ENCODE results near the gene ZNF735. TPM values are rescaled to one million over a fixed set of nuclear protein-coding genes. Genes with fewer than 3 reads are reported as not detected.
"Not testable (repeated sequence)": the region's sequence is repeated elsewhere in the genome, so short reads cannot be mapped to it uniquely, and the experiment has no call there.

ZNF735 gene
- total RNA-seq, 4 donors from 2014 or later, result not detected

GRCh38 chr7:64187408-64187807 lies 19.6 kb upstream of the ZNF735 start:
- no peak overlapping the region for H3K27ac ChIP-seq
- H3K27me3 ChIP-seq, result peaks cover 22% of the 10 kb centered on the region
- peaks cover 0 to 18% (median 0%) of the 10 kb centered on the region in 3 donors for H3K9me3 ChIP-seq
- no peak overlapping the region for H3K4me3 ChIP-seq
- WGBS, 2 donors (ENCODE audit: low coverage in 1 of 2), result 25 to 100% methylated on average over 1 of the region's 3 CpGs
- no peak for ATAC-seq
- no peaks in the 10 kb centered on the region for H3K36me3 ChIP-seq
- H3K4me1 ChIP-seq, result peaks cover 0 to 11% (median 0%) of the 10 kb centered on the region in 3 donors
- TF ChIP-seq EP300 (IDR thresholded peaks at IDR 0.05) (no peak), POLR2A (IDR thresholded peaks at IDR 0.05) (no peak), POLR2AphosphoS5 (IDR thresholded peaks at IDR 0.05) (no peak), CTCF (IDR thresholded peaks at IDR 0.05) (no peak)

- H3K4me3 ChIP-seq, result no peak overlapping the region
- TF ChIP-seq POLR2AphosphoS5 (IDR thresholded peaks at IDR 0.05) (no peak), EP300 (IDR thresholded peaks at IDR 0.05) (no peak), CTCF (IDR thresholded peaks at IDR 0.05) (no peak), POLR2A (IDR thresholded peaks at IDR 0.05) (no peak)
- H3K27me3 ChIP-seq, result peaks cover 14% of the 10 kb centered on the region
- no peak for ATAC-seq
- no peaks in the 10 kb centered on the region for H3K4me1 ChIP-seq
- H3K36me3 ChIP-seq, result no peaks in the 10 kb centered on the region
- H3K27ac ChIP-seq, result no peak overlapping the region
- 100% methylated on average over 8 of the region's 24 CpGs; no CpG with 5 or more reads in 1 of the 2 donors for WGBS, 2 donors (ENCODE audit: low coverage in 1 of 2)
- peaks cover 0 to 21% (median 0%) of the 10 kb centered on the region in 3 donors for H3K9me3 ChIP-seq
Observed at GRCh38 chr7:64192148-64192704, 14.8 kb upstream of the ZNF735 start.

GRCh38 chr7:64192775-64193174 lies 14.2 kb upstream of the ZNF735 start:
- ATAC-seq, result no peak
- TF ChIP-seq EP300 (IDR thresholded peaks at IDR 0.05) (no peak), CTCF (IDR thresholded peaks at IDR 0.05) (no peak), POLR2AphosphoS5 (IDR thresholded peaks at IDR 0.05) (no peak), POLR2A (IDR thresholded peaks at IDR 0.05) (no peak)
- 33% methylated on average over 1 of the region's 8 CpGs; no CpG with 5 or more reads in 1 of the 2 donors for WGBS, 2 donors (ENCODE audit: low coverage in 1 of 2)
- H3K4me1 ChIP-seq, result no peaks in the 10 kb centered on the region
- H3K9me3 ChIP-seq, result peaks cover 0 to 15% (median 0%) of the 10 kb centered on the region in 3 donors
- H3K27ac ChIP-seq, result no peak overlapping the region
- no peaks in the 10 kb centered on the region for H3K36me3 ChIP-seq
- H3K4me3 ChIP-seq, result no peak overlapping the region
- H3K27me3 ChIP-seq, result peaks cover 14% of the 10 kb centered on the region

- WGBS, 2 donors (ENCODE audit: low coverage in 1 of 2), result 78 to 80% methylated on average over 5 of the region's 5 CpGs
- ATAC-seq, H3K4me3 ChIP-seq, H3K27me3 ChIP-seq, H3K36me3 ChIP-seq, H3K4me1 ChIP-seq, H3K27ac ChIP-seq: not testable (repeated sequence)
- peaks cover 0 to 67% (median 0%) of the 10 kb centered on the region in 3 donors for H3K9me3 ChIP-seq
Observed at GRCh38 chr7:64219710-64220298, 12.8 kb downstream of the ZNF735 start.

GRCh38 chr7:64223366-64223765 lies 16.4 kb downstream of the ZNF735 start:
- ATAC-seq, result no peak
- Histone ChIP-seq H3K36me3 (no peaks in the 10 kb centered on the region), H3K9me3 (peaks cover 0 to 67% (median 0%) of the 10 kb centered on the region in 3 donors)

GRCh38 chr7:64228174-64228573 lies 21.2 kb downstream of the ZNF735 start, which contains the start of gene ZNF679:
ZNF679 (plus strand) TSS chr7:64228474; CDS start chr7:64249118, 20,644 bp downstream.
- not testable (repeated sequence) for H3K27ac ChIP-seq, H3K4me3 ChIP-seq, H3K4me1 ChIP-seq, H3K36me3 ChIP-seq, ATAC-seq, H3K27me3 ChIP-seq
- 60% methylated on average over 1 of the region's 1 CpG; no CpG with 5 or more reads in 1 of the 2 donors for WGBS, 2 donors (ENCODE audit: low coverage in 1 of 2)
- peaks cover 0 to 23% (median 0%) of the 10 kb centered on the region in 3 donors for H3K9me3 ChIP-seq

More at GRCh38 chr7:64223366-64223765, 16.4 kb downstream of the ZNF735 start:
- Histone ChIP-seq H3K4me1 (no peaks in the 10 kb centered on the region), H3K4me3 (no peak overlapping the region), H3K27me3 (no peaks in the 10 kb centered on the region), H3K27ac (no peak overlapping the region)
- 29% methylated on average over 1 of the region's 2 CpGs; no CpG with 5 or more reads in 1 of the 2 donors for WGBS, 2 donors (ENCODE audit: low coverage in 1 of 2)
- TF ChIP-seq CTCF (IDR thresholded peaks at IDR 0.05) (no peak), EP300 (IDR thresholded peaks at IDR 0.05) (no peak), POLR2AphosphoS5 (IDR thresholded peaks at IDR 0.05) (no peak)

Measured in gastroesophageal sphincter (tissue), 4 donors.